HEK293T (cell line): ENCODE measurements around the gene RET.

Source experiments
- FOXA1 ChIP-seq: fragments of 450-650 bp; IDR thresholded peaks from 2 replicates; pipeline ENCODE4 v1.6.1; 2016; ENCODE audit warnings: mild to moderate bottlenecking
- SP1 ChIP-seq: fragments of 450-650 bp; IDR thresholded peaks from 2 replicates; pipeline ENCODE4 v1.6.1; 2017
- ZNF384 ChIP-seq: fragments of 450-650 bp; IDR thresholded peaks from 2 replicates; pipeline ENCODE4 v1.6.1; 2016

- no peak for TF ChIP-seq FOXA1
- TF ChIP-seq SP1, result no peak
- TF ChIP-seq ZNF384, result no peak
Observed at GRCh38 chr10:43155221-43155620, 78.4 kb downstream of the RET start.
